Measurements from ENCODE around the gene ENOX2. TPM values are rescaled to one million over a fixed set of nuclear protein-coding genes. Genes with fewer than 3 reads are reported as not detected.

ENOX2 gene, protein sequence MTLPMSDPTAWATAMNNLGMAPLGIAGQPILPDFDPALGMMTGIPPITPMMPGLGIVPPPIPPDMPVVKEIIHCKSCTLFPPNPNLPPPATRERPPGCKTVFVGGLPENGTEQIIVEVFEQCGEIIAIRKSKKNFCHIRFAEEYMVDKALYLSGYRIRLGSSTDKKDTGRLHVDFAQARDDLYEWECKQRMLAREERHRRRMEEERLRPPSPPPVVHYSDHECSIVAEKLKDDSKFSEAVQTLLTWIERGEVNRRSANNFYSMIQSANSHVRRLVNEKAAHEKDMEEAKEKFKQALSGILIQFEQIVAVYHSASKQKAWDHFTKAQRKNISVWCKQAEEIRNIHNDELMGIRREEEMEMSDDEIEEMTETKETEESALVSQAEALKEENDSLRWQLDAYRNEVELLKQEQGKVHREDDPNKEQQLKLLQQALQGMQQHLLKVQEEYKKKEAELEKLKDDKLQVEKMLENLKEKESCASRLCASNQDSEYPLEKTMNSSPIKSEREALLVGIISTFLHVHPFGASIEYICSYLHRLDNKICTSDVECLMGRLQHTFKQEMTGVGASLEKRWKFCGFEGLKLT
- 7.6 to 9.5 TPM (median 8.6 TPM) in 5 replicates for total RNA-seq (2022; extraction: Qiagen RNA extraction)

GRCh38 chrX:130902783-130903613, at the start of gene ENOX2:
TSS of gene ENOX2 (minus strand) at chrX:130903209. CDS start at chrX:130703216, 199,993 bp downstream.

Other genes starting within 250 kb of the ENOX2 start
- not detected in 5 replicates for gene ARHGAP36, start 155.1 kb upstream of the ENOX2 start, total RNA-seq (2022; extraction: Qiagen RNA extraction)

Data from A549 treated with CORT108297 at 1 μM for 4 hours (cell line).